Prostate gland (tissue), 2 donors: ENCODE data around the gene ATP9A.

Experiments
- POLR2AphosphoS5 ChIP-seq: sonication (generic); formaldehyde crosslinking; IDR thresholded peaks from one replicate; pipeline ENCODE4 v1.6.1; 2017; ENCODE audit warnings: antibody characterized with exemption
- TF ChIP-seq, protein P1 (sequence below), 4 experiments: fragments of 200-600 bp in 2 of 4; fragments of 450-650 bp in 2 of 4; sonication (generic) in 2 of 4; IDR thresholded peaks; 1 replicate in 3 of 4; 2 replicates in 1 of 4; pipeline ENCODE4 v1.5.1; 2016 to 2019; ENCODE audit warnings: antibody characterized with exemption in 4 of 4, mild to moderate bottlenecking in 2 of 4, moderate library complexity in 2 of 4

- TF ChIP-seq POLR2AphosphoS5: no peak
- TF ChIP-seq, protein P1, sequence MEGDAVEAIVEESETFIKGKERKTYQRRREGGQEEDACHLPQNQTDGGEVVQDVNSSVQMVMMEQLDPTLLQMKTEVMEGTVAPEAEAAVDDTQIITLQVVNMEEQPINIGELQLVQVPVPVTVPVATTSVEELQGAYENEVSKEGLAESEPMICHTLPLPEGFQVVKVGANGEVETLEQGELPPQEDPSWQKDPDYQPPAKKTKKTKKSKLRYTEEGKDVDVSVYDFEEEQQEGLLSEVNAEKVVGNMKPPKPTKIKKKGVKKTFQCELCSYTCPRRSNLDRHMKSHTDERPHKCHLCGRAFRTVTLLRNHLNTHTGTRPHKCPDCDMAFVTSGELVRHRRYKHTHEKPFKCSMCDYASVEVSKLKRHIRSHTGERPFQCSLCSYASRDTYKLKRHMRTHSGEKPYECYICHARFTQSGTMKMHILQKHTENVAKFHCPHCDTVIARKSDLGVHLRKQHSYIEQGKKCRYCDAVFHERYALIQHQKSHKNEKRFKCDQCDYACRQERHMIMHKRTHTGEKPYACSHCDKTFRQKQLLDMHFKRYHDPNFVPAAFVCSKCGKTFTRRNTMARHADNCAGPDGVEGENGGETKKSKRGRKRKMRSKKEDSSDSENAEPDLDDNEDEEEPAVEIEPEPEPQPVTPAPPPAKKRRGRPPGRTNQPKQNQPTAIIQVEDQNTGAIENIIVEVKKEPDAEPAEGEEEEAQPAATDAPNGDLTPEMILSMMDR (IDR thresholded peaks at IDR 0.05): no peak
Observed at GRCh38 chr20:51636123-51636522, 132.1 kb downstream of the ATP9A start.
